AG09319 (cell line): ENCODE data around the gene GPRIN1.
"Not testable (repeated sequence)": the region's sequence is repeated elsewhere in the genome, so short reads cannot be mapped to it uniquely, and the experiment has no call there.

ENCODE experiments used
- DNase-seq: peaks from one replicate; pipeline ENCODE4 v3.0.0-alpha.2; 2010; ENCODE audit warnings: low read depth; ENCODE audit errors: extremely low read depth
- CTCF ChIP-seq: IDR thresholded peaks from 2 replicates; pipeline ENCODE4 v1.5.1; 2011; ENCODE audit warnings: low read depth, mild to moderate bottlenecking, inconsistent platforms, low read length, moderate library complexity

Gene GPRIN1

GRCh38 chr5:176595386-176595943 lies 14.5 kb downstream of the GPRIN1 start:
- TF ChIP-seq CTCF = no peak
- no peak for DNase-seq

- no peak for TF ChIP-seq CTCF
- no peak for DNase-seq
Observed at GRCh38 chr5:176594554-176594953, 15.4 kb downstream of the GPRIN1 start.

- no peak for DNase-seq
- no peak for TF ChIP-seq CTCF
Observed at GRCh38 chr5:176593273-176593869, 16.6 kb downstream of the GPRIN1 start.

- no peak for TF ChIP-seq CTCF
- no peak for DNase-seq
Observed at GRCh38 chr5:176592573-176592972, 17.4 kb downstream of the GPRIN1 start.

GRCh38 chr5:176591667-176592066 lies 18.3 kb downstream of the GPRIN1 start:
- DNase-seq = not testable (repeated sequence)

- DNase-seq = no peak
- TF ChIP-seq CTCF = no peak
Observed at GRCh38 chr5:176590035-176590717, 19.8 kb downstream of the GPRIN1 start.

GRCh38 chr5:176589039-176589769 lies 20.8 kb downstream of the GPRIN1 start:
- no peak for TF ChIP-seq CTCF
- no peak for DNase-seq
